Neuronal stem cell (in vitro differentiated cells): ENCODE data around the gene CDHR1.
A peak's percentile ranks its signal among the peaks of the same experiment; 100 is the strongest.

Source experiments
- DNase-seq: peaks from one replicate; pipeline ENCODE4 v3.0.0-alpha.2; 2013; ENCODE audit warnings: low spot score
- H2AFZ ChIP-seq: one replicate; pipeline ENCODE4 v1.6.1; 2013; ENCODE audit warnings: mild to moderate bottlenecking, low read length, inconsistent platforms
- H2AK5ac ChIP-seq: 2 replicates; pipeline ENCODE4 v1.6.1; 2013; ENCODE audit warnings: low read depth, mild to moderate bottlenecking, inconsistent platforms, low read length, moderate library complexity, mixed read lengths
- H2BK120ac ChIP-seq: 2 replicates; pipeline ENCODE4 v1.6.1; 2013; ENCODE audit warnings: low read depth, mild to moderate bottlenecking, inconsistent platforms, low read length, moderate library complexity, mixed read lengths
- H2BK12ac ChIP-seq: one replicate; pipeline ENCODE4 v1.6.1; 2013; ENCODE audit warnings: low read length, inconsistent platforms
- H2BK15ac ChIP-seq: 2 replicates; pipeline ENCODE4 v1.6.1; 2013; ENCODE audit warnings: mild to moderate bottlenecking, low read length, inconsistent platforms, mixed read lengths
- H2BK5ac ChIP-seq: one replicate; pipeline ENCODE4 v1.6.1; 2013; ENCODE audit warnings: inconsistent platforms, mild to moderate bottlenecking, low read length, moderate library complexity
- H3K14ac ChIP-seq: one replicate; pipeline ENCODE4 v1.6.1; 2013; ENCODE audit warnings: low read length, inconsistent platforms
- H3K18ac ChIP-seq: 2 replicates; pipeline ENCODE4 v1.6.1; 2013; ENCODE audit warnings: low read length, inconsistent platforms
- H3K23ac ChIP-seq: 2 replicates; pipeline ENCODE4 v1.6.1; 2013; ENCODE audit warnings: low read depth, mild to moderate bottlenecking, mixed read lengths, low read length, inconsistent platforms; ENCODE audit not compliant: poor library complexity
- H3K27ac ChIP-seq: replicated peaks from 3 replicates; pipeline ENCODE4 v1.5.1; 2013; ENCODE audit warnings: low read length, inconsistent platforms
- H3K27me3 ChIP-seq, 3 experiments: 2 replicates each; pipeline ENCODE4 v1.6.1; 2013; ENCODE audit warnings: low read length in 3 of 3, mild to moderate bottlenecking in 2 of 3, inconsistent platforms in 1 of 3, low read depth in 1 of 3, mixed read lengths in 1 of 3, moderate library complexity in 1 of 3; ENCODE audit not compliant: control insufficient read depth in 3 of 3, insufficient read depth in 3 of 3
- H3K36me3 ChIP-seq, 2 donors: replicated peaks in 1 of 2; 2 replicates each; pipeline ENCODE4 v1.6.1; 2013; ENCODE audit warnings: low read length in 2 of 2; ENCODE audit not compliant: control insufficient read depth in 2 of 2, insufficient read depth in 2 of 2
- H3K4ac ChIP-seq: 2 replicates; pipeline ENCODE4 v1.6.1; 2013; ENCODE audit warnings: inconsistent platforms, mild to moderate bottlenecking, low read length, moderate library complexity
- H3K4me1 ChIP-seq, 2 donors: 1 replicate in 1 of 2; 2 replicates in 1 of 2; pipeline ENCODE4 v1.6.1; 2013; ENCODE audit warnings: low read length in 2 of 2, low read depth in 1 of 2; ENCODE audit not compliant: control insufficient read depth in 2 of 2, insufficient read depth in 1 of 2
- H3K4me2 ChIP-seq: one replicate; pipeline ENCODE4 v1.6.1; 2013; ENCODE audit warnings: mild to moderate bottlenecking, low read length, inconsistent platforms; ENCODE audit not compliant: insufficient read depth, poor library complexity, severe bottlenecking
- H3K4me3 ChIP-seq, 2 donors: 2 replicates each; pipeline ENCODE4 v1.5.1; 2013; ENCODE audit warnings: low read length in 2 of 2, mild to moderate bottlenecking in 2 of 2, inconsistent platforms in 1 of 2, moderate library complexity in 1 of 2
- H3K79me1 ChIP-seq: one replicate; pipeline ENCODE4 v1.6.1; 2013; ENCODE audit warnings: low read depth, mild to moderate bottlenecking, inconsistent platforms, low read length, moderate library complexity
- H3K9ac ChIP-seq: one replicate; pipeline ENCODE4 v1.6.1; 2013; ENCODE audit warnings: mild to moderate bottlenecking, low read depth, low read length, inconsistent platforms; ENCODE audit not compliant: poor library complexity
- H3K9me3 ChIP-seq, 2 donors: replicated peaks in 1 of 2; 2 replicates each; pipeline versions ENCODE3 to v1.6.1; 2013; ENCODE audit warnings: low read length in 2 of 2, mild to moderate bottlenecking in 2 of 2, inconsistent platforms in 1 of 2, low read depth in 1 of 2, mixed read lengths in 1 of 2, moderate library complexity in 1 of 2; ENCODE audit not compliant: control insufficient read depth in 2 of 2, insufficient read depth in 1 of 2
- H4K8ac ChIP-seq: one replicate; pipeline ENCODE4 v1.6.1; 2013; ENCODE audit warnings: low read depth, mild to moderate bottlenecking, inconsistent platforms, low read length, moderate library complexity
- H4K91ac ChIP-seq: one replicate; pipeline ENCODE4 v1.6.1; 2013; ENCODE audit warnings: low read length, low read depth, mild to moderate bottlenecking, inconsistent platforms; ENCODE audit not compliant: poor library complexity
- WGBS, 2 donors: extraction: QIAGEN DNeasy Blood & Tissue Kit; methylation state at CpG; one replicate each; pipeline ENCODE4 v1.1.7; 2013; ENCODE audit warnings: missing lambda C conversion rate in 2 of 2, mixed read lengths in 1 of 2; ENCODE audit not compliant: insufficient read length in 2 of 2, insufficient replicate concordance in 1 of 2; ENCODE audit errors: extremely low coverage in 2 of 2; 5-methylcytosine and 5-hydroxymethylcytosine counted together

Gene CDHR1

DNA sequence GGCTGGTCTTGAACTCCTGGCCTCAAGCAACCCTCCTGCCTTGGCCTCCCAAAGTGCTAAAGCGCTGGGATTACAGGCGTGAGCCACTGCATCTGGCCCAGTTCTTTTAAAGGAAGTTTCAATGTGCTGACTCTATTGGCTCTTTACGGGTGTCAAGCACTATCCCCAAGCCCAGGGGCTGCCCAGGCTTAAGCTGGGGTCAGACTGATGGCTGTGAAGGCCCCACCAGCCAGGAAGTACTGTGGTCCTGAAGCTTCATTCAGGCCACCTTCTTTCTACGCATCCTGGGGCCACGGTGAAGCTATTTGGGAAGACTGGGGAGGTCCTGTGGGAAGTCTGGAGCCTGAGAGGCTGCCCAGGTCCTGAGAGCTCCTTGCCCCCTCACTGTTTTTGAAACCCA is 12.7 kb upstream of the CDHR1 start:
- no peak overlapping the region for H3K14ac ChIP-seq
- no peak overlapping the region for H2BK120ac ChIP-seq
- H3K9ac ChIP-seq, result no peak overlapping the region
- H3K4me1 ChIP-seq, result peaks cover 6% of the 10 kb centered on the region in 2 donors
- H3K4me3 ChIP-seq, result no peak overlapping the region
- H3K79me1 ChIP-seq, result no peaks in the 10 kb centered on the region
- H2AK5ac ChIP-seq, result no peak overlapping the region
- no peak overlapping the region for H3K18ac ChIP-seq
- H3K36me3 ChIP-seq, result no peaks in the 10 kb centered on the region
- H2BK12ac ChIP-seq, result no peak overlapping the region
- peaks cover 0 to 4% (median 2%) of the 10 kb centered on the region in 3 experiments for H3K27me3 ChIP-seq
- no peak overlapping the region for H4K8ac ChIP-seq
- H3K27ac ChIP-seq, result no peak overlapping the region
- H3K4me2 ChIP-seq, result no peak overlapping the region
- H3K23ac ChIP-seq, result no peak overlapping the region
- H3K4ac ChIP-seq, result no peak overlapping the region
- DNase-seq, result no peak
- peaks cover 0 to 6% of the 10 kb centered on the region in 2 donors for H3K9me3 ChIP-seq
- no peak overlapping the region for H2BK5ac ChIP-seq
- H2BK15ac ChIP-seq, result no peak overlapping the region
- WGBS, 2 donors, result no CpG with 5 or more reads among the region's 5 CpGs
- no peak overlapping the region for H4K91ac ChIP-seq
- H2AFZ ChIP-seq, result no peak overlapping the region

DNA sequence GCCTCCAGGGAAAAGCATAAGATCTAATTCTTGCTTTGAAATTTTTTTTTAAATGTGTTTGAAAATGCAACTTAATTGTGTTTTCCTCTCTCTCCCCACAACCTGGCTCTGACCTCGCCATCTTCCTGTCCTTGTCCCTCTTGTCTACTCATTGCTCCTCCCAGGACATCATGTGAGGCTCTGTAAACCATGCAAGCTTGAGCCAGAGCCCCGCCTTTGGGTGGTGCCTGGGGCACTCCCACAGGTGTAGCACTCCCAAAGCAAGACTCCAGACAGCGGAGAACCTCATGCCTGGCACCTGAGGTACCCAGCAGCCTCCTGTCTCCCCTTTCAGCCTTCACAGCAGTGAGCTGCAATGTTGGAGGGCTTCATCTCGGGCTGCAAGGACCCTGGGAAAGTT is 9.8 kb upstream of the CDHR1 start:
- Histone ChIP-seq H3K4ac (no peak overlapping the region), H2BK15ac (peak overlapping the region; percentile 46), H4K91ac (no peak overlapping the region), H3K9ac (no peak overlapping the region), H2AK5ac (no peak overlapping the region), H3K4me3 (no peak overlapping the region), H3K36me3 (no peaks in the 10 kb centered on the region), H3K27ac (no peak overlapping the region), H3K79me1 (no peaks in the 10 kb centered on the region), H2AFZ (no peak overlapping the region), H2BK120ac (no peak overlapping the region), H2BK5ac (no peak overlapping the region), H3K14ac (peak overlapping the region; percentile 31), H3K4me2 (no peak overlapping the region), H3K9me3 (peaks cover 0 to 4% of the 10 kb centered on the region in 2 donors), H3K23ac (no peak overlapping the region), H3K4me1 (peaks cover 2 to 5% of the 10 kb centered on the region in 2 donors), H3K27me3 (peaks cover 0 to 5% (median 0%) of the 10 kb centered on the region in 3 experiments), H4K8ac (no peak overlapping the region), H3K18ac (no peak overlapping the region), H2BK12ac (no peak overlapping the region)
- no peak for DNase-seq
- WGBS, 2 donors, result no CpG with 5 or more reads among the region's 4 CpGs

DNA sequence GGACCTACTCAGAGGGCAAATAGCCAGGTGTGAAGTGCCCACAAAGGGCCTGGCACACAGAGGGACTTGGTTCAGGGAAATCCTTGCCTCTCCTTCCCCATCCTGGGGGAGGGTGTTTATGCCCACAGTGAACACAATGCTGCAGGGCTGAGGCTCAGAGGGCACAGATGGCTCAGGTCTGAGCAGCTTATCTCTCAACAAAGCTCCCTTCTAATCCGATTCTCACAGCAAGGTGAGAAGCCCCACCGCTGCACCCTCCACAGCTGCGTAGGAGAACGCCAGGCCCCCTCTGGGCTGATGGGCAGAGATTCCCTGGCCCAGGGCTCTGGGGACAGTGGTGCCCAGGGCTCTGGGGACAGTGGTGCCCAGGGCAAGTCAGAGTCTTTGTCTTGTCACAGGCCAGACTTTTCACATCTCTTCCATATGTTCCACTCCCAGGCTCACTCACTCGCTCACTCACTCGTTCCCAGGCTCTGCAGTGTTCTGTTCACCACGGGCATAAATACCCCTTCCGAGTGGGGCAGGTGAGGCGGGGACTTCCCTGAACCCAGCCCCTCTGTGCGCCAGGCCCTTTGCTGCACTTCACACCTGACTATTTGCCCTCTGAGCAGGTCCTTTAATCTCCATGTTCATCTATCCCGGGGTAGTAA is 8.7 kb upstream of the CDHR1 start:
- H2AFZ ChIP-seq, result no peak overlapping the region
- no peak overlapping the region for H3K4me2 ChIP-seq
- H2BK5ac ChIP-seq, result no peak overlapping the region
- H3K4me1 ChIP-seq, result peaks cover 0 to 5% of the 10 kb centered on the region in 2 donors
- no peak overlapping the region for H2BK120ac ChIP-seq
- H3K9me3 ChIP-seq, result peaks cover 0 to 4% of the 10 kb centered on the region in 2 donors
- no peak overlapping the region for H4K91ac ChIP-seq
- no peak overlapping the region for H2BK15ac ChIP-seq
- DNase-seq, result no peak
- peak overlapping the region; percentile 51 for H3K9ac ChIP-seq
- H3K79me1 ChIP-seq, result no peaks in the 10 kb centered on the region
- H3K18ac ChIP-seq, result peak overlapping the region; percentile 39
- H3K4ac ChIP-seq, result no peak overlapping the region
- no peak overlapping the region for H3K14ac ChIP-seq
- no peaks in the 10 kb centered on the region for H3K36me3 ChIP-seq
- no CpG with 5 or more reads among the region's 11 CpGs for WGBS, 2 donors
- H2AK5ac ChIP-seq, result no peak overlapping the region
- H3K27me3 ChIP-seq, result peaks cover 0 to 5% (median 4%) of the 10 kb centered on the region in 3 experiments
- no peak overlapping the region for H3K27ac ChIP-seq
- no peak overlapping the region for H3K4me3 ChIP-seq
- H2BK12ac ChIP-seq, result no peak overlapping the region
- no peak overlapping the region for H3K23ac ChIP-seq
- no peak overlapping the region for H4K8ac ChIP-seq

DNA sequence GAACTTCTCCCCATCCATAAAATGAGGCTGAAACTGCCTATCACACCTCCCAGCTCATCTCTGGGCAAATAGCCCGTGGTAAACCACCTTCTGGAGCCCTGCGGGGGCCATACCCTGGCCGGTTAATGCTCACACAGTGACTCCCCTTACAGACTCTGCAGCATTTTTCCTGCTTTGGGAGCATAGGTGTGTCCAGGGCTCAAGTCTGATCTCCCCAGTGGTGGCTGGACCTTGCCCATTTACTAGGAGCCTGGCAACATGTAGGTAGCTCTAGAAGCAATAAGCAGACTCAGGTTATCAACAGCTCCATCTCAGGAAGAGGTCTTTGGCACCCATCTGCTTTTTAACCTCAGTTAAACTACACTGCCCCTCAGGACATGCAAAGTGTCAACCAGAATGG is 5.5 kb upstream of the CDHR1 start:
- Histone ChIP-seq H3K23ac (no peak overlapping the region), H2AFZ (no peak overlapping the region), H2BK12ac (no peak overlapping the region), H4K8ac (no peak overlapping the region), H2AK5ac (no peak overlapping the region), H3K27ac (no peak overlapping the region), H3K18ac (no peak overlapping the region), H2BK5ac (no peak overlapping the region), H3K4me1 (peaks cover 0 to 5% of the 10 kb centered on the region in 2 donors), H3K4ac (no peak overlapping the region), H2BK120ac (no peak overlapping the region), H3K4me2 (no peak overlapping the region), H3K4me3 (no peak overlapping the region), H3K36me3 (no peaks in the 10 kb centered on the region), H4K91ac (no peak overlapping the region), H3K9me3 (peaks cover 0 to 4% of the 10 kb centered on the region in 2 donors), H3K9ac (no peak overlapping the region), H3K79me1 (no peaks in the 10 kb centered on the region), H3K14ac (no peak overlapping the region), H3K27me3 (peaks cover 0 to 33% (median 11%) of the 10 kb centered on the region in 3 experiments), H2BK15ac (no peak overlapping the region)
- WGBS, 2 donors, result no CpG with 5 or more reads among the region's 3 CpGs
- DNase-seq, result no peak
